ENCODE data around the gene KDM3A. TPM values are rescaled to one million over a fixed set of nuclear protein-coding genes. Genes with fewer than 3 reads are reported as not detected.

KDM3A gene
- total RNA-seq, 4 donors from 2014 or later, result 39.5 to 60.9 (median 51.1) TPM

- no peaks in the 10 kb centered on the region for H3K9me3 ChIP-seq
- H3K4me1 ChIP-seq, result no peaks in the 10 kb centered on the region
- no peak for DNase-seq
- no peak overlapping the region for H3K4me3 ChIP-seq (replicated peaks in 1 of 3)
- WGBS, 2 donors, result 88 to 89% methylated on average over 3 of the region's 3 CpGs
- no peak overlapping the region for H3K27ac ChIP-seq
- TF ChIP-seq POLR2A (IDR thresholded peaks at IDR 0.05), result no peak
- TF ChIP-seq, protein P1, sequence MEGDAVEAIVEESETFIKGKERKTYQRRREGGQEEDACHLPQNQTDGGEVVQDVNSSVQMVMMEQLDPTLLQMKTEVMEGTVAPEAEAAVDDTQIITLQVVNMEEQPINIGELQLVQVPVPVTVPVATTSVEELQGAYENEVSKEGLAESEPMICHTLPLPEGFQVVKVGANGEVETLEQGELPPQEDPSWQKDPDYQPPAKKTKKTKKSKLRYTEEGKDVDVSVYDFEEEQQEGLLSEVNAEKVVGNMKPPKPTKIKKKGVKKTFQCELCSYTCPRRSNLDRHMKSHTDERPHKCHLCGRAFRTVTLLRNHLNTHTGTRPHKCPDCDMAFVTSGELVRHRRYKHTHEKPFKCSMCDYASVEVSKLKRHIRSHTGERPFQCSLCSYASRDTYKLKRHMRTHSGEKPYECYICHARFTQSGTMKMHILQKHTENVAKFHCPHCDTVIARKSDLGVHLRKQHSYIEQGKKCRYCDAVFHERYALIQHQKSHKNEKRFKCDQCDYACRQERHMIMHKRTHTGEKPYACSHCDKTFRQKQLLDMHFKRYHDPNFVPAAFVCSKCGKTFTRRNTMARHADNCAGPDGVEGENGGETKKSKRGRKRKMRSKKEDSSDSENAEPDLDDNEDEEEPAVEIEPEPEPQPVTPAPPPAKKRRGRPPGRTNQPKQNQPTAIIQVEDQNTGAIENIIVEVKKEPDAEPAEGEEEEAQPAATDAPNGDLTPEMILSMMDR (IDR thresholded peaks at IDR 0.05), result no peak
- peaks cover 29 to 48% of the 10 kb centered on the region in 2 donors for H3K36me3 ChIP-seq
- no peaks in the 10 kb centered on the region for H3K27me3 ChIP-seq
- intact Hi-C loops (cut with DNase I), result no loop called here
These were observed 57.5 kb downstream of the KDM3A start for GRCh38 chr2:86498468-86499260.

DNA sequence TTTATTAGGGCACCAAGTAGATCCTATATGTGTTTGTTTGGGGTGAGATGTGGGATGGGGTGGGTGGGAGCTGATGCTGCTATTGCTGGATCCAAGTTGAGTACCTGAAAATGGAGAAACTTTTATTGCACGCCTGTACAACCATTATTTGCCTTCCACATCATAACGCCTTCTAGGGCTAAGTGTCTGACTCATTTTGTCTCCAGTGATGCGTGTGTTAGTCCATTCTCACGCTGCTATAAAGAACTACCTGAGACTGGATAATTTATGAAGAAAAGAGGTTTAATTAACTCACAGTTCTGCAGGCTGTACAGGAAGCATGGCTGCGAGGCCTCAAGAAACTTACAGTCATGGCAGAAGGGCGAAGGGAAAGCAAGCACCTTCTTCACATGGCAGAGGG is 58.2 kb downstream of the KDM3A start:
- intact Hi-C loops (cut with DNase I), result no loop called here

DNA sequence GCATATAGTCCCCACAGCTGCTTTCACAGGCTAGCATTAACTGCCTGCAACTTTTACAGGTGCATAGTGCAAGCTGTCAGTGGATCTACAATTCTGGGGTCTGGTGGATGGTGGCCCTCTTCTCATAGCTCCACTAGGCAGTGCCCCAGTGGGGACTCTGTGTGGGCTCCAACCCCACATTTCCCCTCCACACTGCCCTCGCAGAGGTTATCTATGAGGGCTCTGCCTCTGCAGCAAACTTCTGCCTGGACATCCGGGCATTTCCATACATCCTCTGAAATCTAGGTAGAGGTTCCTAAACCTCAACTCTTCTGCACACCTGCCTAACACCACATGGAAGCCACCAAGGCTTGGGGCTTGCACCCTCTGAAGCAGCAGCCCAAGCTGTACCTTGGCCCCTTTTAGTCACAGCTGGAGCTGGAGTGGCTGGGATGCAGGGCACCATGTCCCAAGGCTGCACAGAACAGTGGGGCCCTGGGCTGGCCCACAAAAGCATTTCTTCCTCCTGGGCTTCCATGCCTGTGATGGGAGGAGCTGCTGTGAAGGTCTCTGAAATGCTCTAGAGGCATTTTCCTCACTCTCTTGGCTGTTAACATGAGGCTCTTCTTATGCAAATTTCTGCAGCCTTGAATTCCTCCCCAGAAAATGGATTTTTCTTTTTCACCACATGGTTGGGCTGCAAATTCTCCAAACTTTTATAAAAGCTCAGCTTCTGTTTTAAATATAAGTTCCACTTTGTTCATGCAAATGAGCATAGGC is 59.3 kb downstream of the KDM3A start:
- TF ChIP-seq, protein P1 (IDR thresholded peaks at IDR 0.05), result no peak
- TF ChIP-seq POLR2A (IDR thresholded peaks at IDR 0.05), result no peak

More for the DNA sequence above, 58.2 kb downstream of the KDM3A start:
- Histone ChIP-seq H3K36me3 (peaks cover 29 to 53% of the 10 kb centered on the region in 2 donors), H3K27me3 (no peaks in the 10 kb centered on the region), H3K4me3 (replicated peaks in 1 of 3) (no peak overlapping the region), H3K27ac (no peak overlapping the region), H3K9me3 (no peaks in the 10 kb centered on the region), H3K4me1 (no peaks in the 10 kb centered on the region)
- no peak for DNase-seq
- TF ChIP-seq, protein P1 (IDR thresholded peaks at IDR 0.05), result no peak
- TF ChIP-seq POLR2A (IDR thresholded peaks at IDR 0.05), result no peak
- 98% methylated on average over 6 of the region's 6 CpGs for WGBS, 2 donors

DNA sequence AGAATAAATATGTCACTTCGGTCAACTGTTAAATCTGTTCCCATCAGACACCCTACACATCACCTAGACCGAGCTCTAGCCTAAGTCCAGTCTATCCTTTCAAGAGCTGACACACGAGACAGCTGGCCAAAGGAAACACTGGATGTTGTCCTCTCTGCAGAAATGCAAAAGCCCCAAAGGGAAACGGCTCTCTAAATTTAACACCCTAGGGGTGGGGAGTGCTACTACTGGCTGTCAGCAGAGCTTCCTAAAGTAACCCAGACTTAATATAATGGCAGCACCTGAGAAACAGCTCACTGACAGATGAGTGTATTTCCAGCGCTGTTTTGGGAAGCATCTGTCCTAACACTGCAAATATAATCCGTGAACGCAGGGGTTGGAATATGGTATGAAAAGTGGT is 66.4 kb downstream of the KDM3A start:
- Histone ChIP-seq H3K36me3 (peaks cover 13 to 43% of the 10 kb centered on the region in 2 donors), H3K9me3 (no peaks in the 10 kb centered on the region), H3K27me3 (no peaks in the 10 kb centered on the region), H3K4me1 (peaks cover 0 to 3% of the 10 kb centered on the region in 2 donors), H3K4me3 (replicated peaks in 1 of 3) (no peak overlapping the region), H3K27ac (no peak overlapping the region)
- no peak for TF ChIP-seq POLR2A (IDR thresholded peaks at IDR 0.05)
- TF ChIP-seq, protein P1 (IDR thresholded peaks at IDR 0.05), result no peak
- no peak for DNase-seq
- WGBS, 2 donors, result 88 to 96% methylated on average over 7 of the region's 7 CpGs
- intact Hi-C loops (cut with DNase I), result no loop called here

More for the DNA sequence above, 59.3 kb downstream of the KDM3A start:
- WGBS, 2 donors, result 96% methylated on average over 2 of the region's 2 CpGs; no CpG with 5 or more reads in 1 of the 2 donors
- H3K36me3 ChIP-seq, result peaks cover 29 to 64% of the 10 kb centered on the region in 2 donors
- no peak for DNase-seq
- H3K9me3 ChIP-seq, result no peaks in the 10 kb centered on the region
- H3K4me1 ChIP-seq, result no peaks in the 10 kb centered on the region
- intact Hi-C loops (cut with DNase I), result no loop called here
- H3K27ac ChIP-seq, result no peak overlapping the region
- no peaks in the 10 kb centered on the region for H3K27me3 ChIP-seq
- H3K4me3 ChIP-seq (replicated peaks in 1 of 3), result no peak overlapping the region
